Measurements from ENCODE around the gene OR10AD1.
A peak's percentile ranks its signal among the peaks of the same experiment; 100 is the strongest.

The OR10AD1 gene

GRCh38 chr12:48189331-48190125 lies 13.6 kb downstream of the OR10AD1 start:
- peaks cover 10% of the 10 kb centered on the region for H3K4me1 ChIP-seq (ENCODE audit: control insufficient read depth, low read depth, low read length)
- no peaks in the 10 kb centered on the region for H3K36me3 ChIP-seq (ENCODE audit: control insufficient read depth, low read depth, low read length)
- no peaks in the 10 kb centered on the region for H3K9me3 ChIP-seq (ENCODE audit: control insufficient read depth, low read depth, low read length)
- H3K9ac ChIP-seq (ENCODE audit: low read length), result no peak overlapping the region
- H3K27ac ChIP-seq (ENCODE audit: low read length), result no peak overlapping the region
- peaks cover 34% of the 10 kb centered on the region for H3K27me3 ChIP-seq (ENCODE audit: control insufficient read depth, insufficient read depth, low read length)
- no peak overlapping the region for H3K4me3 ChIP-seq (ENCODE audit: low read length)

- Histone ChIP-seq H3K9me3 (ENCODE audit: control insufficient read depth, low read depth, low read length) (no peaks in the 10 kb centered on the region), H3K4me1 (ENCODE audit: control insufficient read depth, low read depth, low read length) (peaks cover 10% of the 10 kb centered on the region), H3K9ac (ENCODE audit: low read length) (no peak overlapping the region), H3K27ac (ENCODE audit: low read length) (no peak overlapping the region), H3K4me3 (ENCODE audit: low read length) (no peak overlapping the region), H3K36me3 (ENCODE audit: control insufficient read depth, low read depth, low read length) (no peaks in the 10 kb centered on the region), H3K27me3 (ENCODE audit: control insufficient read depth, insufficient read depth, low read length) (peaks cover 40% of the 10 kb centered on the region)
Measured at GRCh38 chr12:48187916-48188695, 15.0 kb downstream of the OR10AD1 start.

GRCh38 chr12:48185181-48185919 lies 17.7 kb downstream of the OR10AD1 start:
- no peaks in the 10 kb centered on the region for H3K36me3 ChIP-seq (ENCODE audit: control insufficient read depth, low read depth, low read length)
- H3K27ac ChIP-seq (ENCODE audit: low read length), result no peak overlapping the region
- no peak overlapping the region for H3K9ac ChIP-seq (ENCODE audit: low read length)
- peak overlapping the region; percentile 73 for H3K4me3 ChIP-seq (ENCODE audit: low read length)
- H3K4me1 ChIP-seq (ENCODE audit: control insufficient read depth, low read depth, low read length), result peaks cover 15% of the 10 kb centered on the region
- no peaks in the 10 kb centered on the region for H3K9me3 ChIP-seq (ENCODE audit: control insufficient read depth, low read depth, low read length)
- peaks cover 60% of the 10 kb centered on the region for H3K27me3 ChIP-seq (ENCODE audit: control insufficient read depth, insufficient read depth, low read length)

- Histone ChIP-seq H3K9me3 (ENCODE audit: control insufficient read depth, low read depth, low read length) (no peaks in the 10 kb centered on the region), H3K9ac (ENCODE audit: low read length) (no peak overlapping the region), H3K4me3 (ENCODE audit: low read length) (peak overlapping the region; percentile 73), H3K4me1 (ENCODE audit: control insufficient read depth, low read depth, low read length) (peaks cover 15% of the 10 kb centered on the region), H3K27me3 (ENCODE audit: control insufficient read depth, insufficient read depth, low read length) (peaks cover 60% of the 10 kb centered on the region), H3K36me3 (ENCODE audit: control insufficient read depth, low read depth, low read length) (no peaks in the 10 kb centered on the region), H3K27ac (ENCODE audit: low read length) (no peak overlapping the region)
Measured at GRCh38 chr12:48184549-48184922, 18.6 kb downstream of the OR10AD1 start.

GRCh38 chr12:48183876-48184548 lies 19.1 kb downstream of the OR10AD1 start:
- H3K9me3 ChIP-seq (ENCODE audit: control insufficient read depth, low read depth, low read length), result no peaks in the 10 kb centered on the region
- H3K4me3 ChIP-seq (ENCODE audit: low read length), result peak overlapping the region; percentile 73
- H3K27ac ChIP-seq (ENCODE audit: low read length), result no peak overlapping the region
- H3K36me3 ChIP-seq (ENCODE audit: control insufficient read depth, low read depth, low read length), result no peaks in the 10 kb centered on the region
- H3K9ac ChIP-seq (ENCODE audit: low read length), result no peak overlapping the region
- peaks cover 15% of the 10 kb centered on the region for H3K4me1 ChIP-seq (ENCODE audit: control insufficient read depth, low read depth, low read length)
- H3K27me3 ChIP-seq (ENCODE audit: control insufficient read depth, insufficient read depth, low read length), result peaks cover 64% of the 10 kb centered on the region

- peak within 1 kb of the TSS; percentile 73 for H3K4me3 ChIP-seq (ENCODE audit: low read length)
- H3K4me1 ChIP-seq (ENCODE audit: control insufficient read depth, low read depth, low read length), result peaks cover 15% of the 10 kb centered on the region
- H3K36me3 ChIP-seq (ENCODE audit: control insufficient read depth, low read depth, low read length), result no peaks in the 10 kb centered on the region
- no peaks in the 10 kb centered on the region for H3K9me3 ChIP-seq (ENCODE audit: control insufficient read depth, low read depth, low read length)
- H3K27me3 ChIP-seq (ENCODE audit: control insufficient read depth, insufficient read depth, low read length), result peaks cover 64% of the 10 kb centered on the region
- no peak within 1 kb of the TSS for H3K27ac ChIP-seq (ENCODE audit: low read length)
- H3K9ac ChIP-seq (ENCODE audit: low read length), result peak within 1 kb of the TSS; percentile 10
Measured at GRCh38 chr12:48183091-48183875, 19.8 kb downstream of the OR10AD1 start, which contains the start of gene CCDC184. Gene CCDC184 (plus strand): TSS chr12:48183644. CDS start chr12:48184123, 479 bp downstream.

- H3K27ac ChIP-seq (ENCODE audit: low read length), result no peak overlapping the region
- no peak overlapping the region for H3K9ac ChIP-seq (ENCODE audit: low read length)
- peaks cover 64% of the 10 kb centered on the region for H3K27me3 ChIP-seq (ENCODE audit: control insufficient read depth, insufficient read depth, low read length)
- peaks cover 15% of the 10 kb centered on the region for H3K4me1 ChIP-seq (ENCODE audit: control insufficient read depth, low read depth, low read length)
- no peaks in the 10 kb centered on the region for H3K36me3 ChIP-seq (ENCODE audit: control insufficient read depth, low read depth, low read length)
- H3K4me3 ChIP-seq (ENCODE audit: low read length), result peak overlapping the region; percentile 73
- no peaks in the 10 kb centered on the region for H3K9me3 ChIP-seq (ENCODE audit: control insufficient read depth, low read depth, low read length)
Measured at GRCh38 chr12:48182631-48183030, 20.5 kb downstream of the OR10AD1 start.

GRCh38 chr12:48180857-48181495 lies 22.1 kb downstream of the OR10AD1 start:
- Histone ChIP-seq H3K4me1 (ENCODE audit: control insufficient read depth, low read depth, low read length) (peaks cover 20% of the 10 kb centered on the region), H3K27me3 (ENCODE audit: control insufficient read depth, insufficient read depth, low read length) (peaks cover 57% of the 10 kb centered on the region), H3K27ac (ENCODE audit: low read length) (no peak overlapping the region), H3K4me3 (ENCODE audit: low read length) (no peak overlapping the region), H3K9ac (ENCODE audit: low read length) (no peak overlapping the region), H3K9me3 (ENCODE audit: control insufficient read depth, low read depth, low read length) (no peaks in the 10 kb centered on the region), H3K36me3 (ENCODE audit: control insufficient read depth, low read depth, low read length) (no peaks in the 10 kb centered on the region)

GRCh38 chr12:48180424-48180823 lies 22.7 kb downstream of the OR10AD1 start:
- no peak overlapping the region for H3K27ac ChIP-seq (ENCODE audit: low read length)

GRCh38 chr12:48179466-48179865 lies 23.6 kb downstream of the OR10AD1 start:
- H3K27ac ChIP-seq (ENCODE audit: low read length), result no peak overlapping the region
- no peak overlapping the region for H3K9ac ChIP-seq (ENCODE audit: low read length)
- H3K4me3 ChIP-seq (ENCODE audit: low read length), result no peak overlapping the region
- H3K4me1 ChIP-seq (ENCODE audit: control insufficient read depth, low read depth, low read length), result peaks cover 15% of the 10 kb centered on the region
- H3K9me3 ChIP-seq (ENCODE audit: control insufficient read depth, low read depth, low read length), result no peaks in the 10 kb centered on the region
- H3K27me3 ChIP-seq (ENCODE audit: control insufficient read depth, insufficient read depth, low read length), result peaks cover 42% of the 10 kb centered on the region
- H3K36me3 ChIP-seq (ENCODE audit: control insufficient read depth, low read depth, low read length), result no peaks in the 10 kb centered on the region

More at GRCh38 chr12:48180424-48180823, 22.7 kb downstream of the OR10AD1 start:
- peaks cover 21% of the 10 kb centered on the region for H3K4me1 ChIP-seq (ENCODE audit: control insufficient read depth, low read depth, low read length)
- no peak overlapping the region for H3K4me3 ChIP-seq (ENCODE audit: low read length)
- H3K27me3 ChIP-seq (ENCODE audit: control insufficient read depth, insufficient read depth, low read length), result peaks cover 52% of the 10 kb centered on the region
- H3K9ac ChIP-seq (ENCODE audit: low read length), result no peak overlapping the region
- H3K9me3 ChIP-seq (ENCODE audit: control insufficient read depth, low read depth, low read length), result no peaks in the 10 kb centered on the region
- no peaks in the 10 kb centered on the region for H3K36me3 ChIP-seq (ENCODE audit: control insufficient read depth, low read depth, low read length)

Data from iPS-18a (cell line).